ENCODE measurements around the gene TARS1. TPM values are rescaled to one million over a fixed set of nuclear protein-coding genes. Genes with fewer than 3 reads are reported as not detected.

Gene TARS1
- 160 and 171 TPM in 2 replicates for total RNA-seq (2014; rRNA removed)
- 91.6 TPM for polyA plus RNA-seq (2012)

- peak; percentile 100 for DNase-seq (ENCODE audit: low read depth)
Measured at GRCh38 chr5:33440482-33441240, at the start of gene TARS1. TARS1 (plus strand) TSS chr5:33440965; CDS start chr5:33441087, 122 bp downstream.

DNA sequence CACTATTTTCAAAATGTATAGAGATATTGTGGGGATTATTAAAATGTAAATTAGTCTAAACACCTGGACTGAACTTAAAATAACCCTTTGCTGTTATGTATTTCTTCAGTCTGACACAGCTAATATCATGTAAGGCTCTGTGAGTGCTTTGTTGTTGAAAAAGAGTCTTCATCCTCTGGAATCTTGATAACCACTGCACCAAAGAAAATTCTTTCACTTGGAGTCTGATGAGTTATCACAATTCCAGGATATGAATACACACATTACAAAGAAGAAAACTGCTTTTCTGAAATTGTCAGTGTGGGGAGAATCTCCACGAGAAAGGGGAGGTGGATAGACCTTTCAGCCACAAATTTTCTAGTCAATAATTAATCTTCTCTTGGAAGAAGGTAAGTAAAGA, 42.3 kb upstream of the TARS1 start:
- no peak for DNase-seq (ENCODE audit: low read depth)

DNA sequence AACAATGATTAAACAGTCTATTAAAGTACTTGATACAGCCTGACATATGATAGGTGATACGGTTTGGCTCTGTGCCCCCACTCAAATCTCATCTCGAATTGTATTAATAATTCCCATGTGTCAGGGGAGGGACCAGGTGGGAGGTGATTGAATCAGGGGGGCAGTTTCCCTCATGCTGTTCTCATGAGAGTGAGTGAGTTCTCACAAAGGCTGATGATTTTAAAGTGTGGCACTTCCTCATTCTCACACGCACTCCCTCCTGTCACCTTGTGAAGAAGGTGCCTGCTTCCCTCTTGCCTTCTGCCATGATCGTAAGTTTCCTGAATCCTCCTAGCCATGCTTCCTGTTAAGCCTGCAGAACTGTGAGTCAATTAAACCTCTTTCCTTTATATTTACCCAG, 40.1 kb upstream of the TARS1 start:
- no peak for DNase-seq (ENCODE audit: low read depth)

- peak; percentile 45 for DNase-seq (ENCODE audit: low read depth)
Measured at GRCh38 chr5:33401482-33402390, 39.0 kb upstream of the TARS1 start.

DNA sequence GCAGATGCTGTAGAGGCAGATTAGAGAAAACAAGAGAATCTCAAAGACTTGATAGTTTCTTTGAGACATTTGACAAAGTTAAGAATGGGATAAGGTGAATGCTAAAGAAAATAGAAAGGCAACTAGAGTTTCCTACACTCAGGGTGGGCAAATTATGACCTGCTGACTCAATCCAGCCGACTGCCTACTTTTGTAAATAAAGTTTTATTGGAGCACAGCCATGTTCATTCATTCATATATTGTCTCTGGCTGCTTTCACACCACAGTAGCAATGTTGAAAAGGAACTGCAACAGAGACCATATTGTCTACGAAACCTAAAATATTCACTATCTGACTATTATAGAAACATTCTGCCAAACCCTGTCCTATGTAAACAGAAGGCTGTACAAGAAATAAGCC, 37.6 kb upstream of the TARS1 start:
- DNase-seq (ENCODE audit: low read depth), result no peak

GRCh38 chr5:33408816-33409215, 31.9 kb upstream of the TARS1 start:
- DNase-seq (ENCODE audit: low read depth), result no peak

GRCh38 chr5:33409435-33410170, 31.2 kb upstream of the TARS1 start:
- DNase-seq (ENCODE audit: low read depth), result peak; percentile 11

- DNase-seq (ENCODE audit: low read depth), result no peak
Measured at GRCh38 chr5:33410221-33410620, 30.5 kb upstream of the TARS1 start.

DNA sequence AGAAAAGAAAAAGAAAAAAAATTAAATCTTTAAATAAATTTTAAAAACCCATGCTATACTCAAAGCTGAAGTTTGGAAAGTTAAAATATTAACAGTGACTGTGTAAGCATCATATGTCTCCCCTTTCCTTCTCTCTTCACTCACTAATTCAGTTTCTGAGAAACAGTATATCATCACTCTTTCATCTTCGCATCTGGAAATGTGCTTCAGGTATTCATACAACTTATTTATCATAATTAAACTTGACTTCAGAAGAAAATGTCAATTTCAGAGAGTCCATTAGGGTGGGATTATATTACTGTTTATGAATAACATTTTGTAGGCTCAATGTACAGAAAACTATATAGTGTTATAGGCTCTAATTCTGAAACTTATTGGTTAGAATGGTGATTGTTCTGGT, 29.3 kb upstream of the TARS1 start:
- DNase-seq (ENCODE audit: low read depth), result no peak

DNA sequence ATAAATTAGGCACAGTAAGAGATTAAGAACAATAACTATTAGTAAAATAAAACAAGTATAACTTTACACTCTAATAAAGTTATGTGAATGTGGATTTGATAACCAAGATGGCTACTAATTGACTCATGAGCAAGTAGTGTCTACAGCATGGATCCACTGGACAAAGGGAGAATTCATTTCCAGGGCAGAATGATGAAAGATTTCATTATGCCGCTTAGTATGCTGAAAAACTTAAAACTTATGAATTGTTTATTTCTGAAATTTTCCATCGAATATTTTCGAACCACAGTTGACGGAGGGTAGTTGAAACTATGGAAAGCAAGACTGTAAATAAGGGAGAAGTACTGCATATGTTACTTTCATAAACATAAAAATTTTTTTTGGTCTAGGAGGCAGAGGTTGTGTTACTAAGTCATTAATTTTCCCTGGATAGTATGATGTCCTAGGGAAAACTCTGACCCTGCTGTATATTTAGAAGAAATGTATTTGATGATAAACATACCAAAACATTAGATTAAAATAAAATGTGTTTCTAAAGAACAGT, 24.9 kb upstream of the TARS1 start:
- no peak for DNase-seq (ENCODE audit: low read depth)

- no peak for DNase-seq (ENCODE audit: low read depth)
Measured at GRCh38 chr5:33417632-33418031, 23.1 kb upstream of the TARS1 start.

- no peak for DNase-seq (ENCODE audit: low read depth)
Measured at GRCh38 chr5:33420946-33421345, 19.8 kb upstream of the TARS1 start.

GRCh38 chr5:33422191-33422590, 18.6 kb upstream of the TARS1 start:
- no peak for DNase-seq (ENCODE audit: low read depth)

- DNase-seq (ENCODE audit: low read depth), result peak; percentile 37
Measured at GRCh38 chr5:33423018-33423630, 17.6 kb upstream of the TARS1 start.

DNA sequence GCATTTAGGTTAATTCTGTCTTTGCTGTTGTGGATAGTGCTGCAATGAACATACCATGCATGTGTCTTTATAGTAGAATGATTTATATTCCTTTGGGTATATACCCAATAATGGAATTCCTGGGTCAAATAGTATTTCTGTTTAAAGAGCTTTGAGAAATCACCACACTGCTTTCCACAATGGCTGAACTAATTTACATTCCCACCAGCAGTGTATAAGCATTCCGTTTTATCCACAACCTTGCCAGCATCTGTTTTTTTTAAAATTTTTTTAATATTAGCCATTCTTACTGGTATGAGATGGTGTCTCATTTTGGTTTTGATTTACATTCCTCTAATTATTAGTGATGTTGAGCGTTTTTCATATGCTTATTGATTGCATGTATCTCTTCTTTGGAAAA, 15.5 kb upstream of the TARS1 start:
- no peak for DNase-seq (ENCODE audit: low read depth)

DNA sequence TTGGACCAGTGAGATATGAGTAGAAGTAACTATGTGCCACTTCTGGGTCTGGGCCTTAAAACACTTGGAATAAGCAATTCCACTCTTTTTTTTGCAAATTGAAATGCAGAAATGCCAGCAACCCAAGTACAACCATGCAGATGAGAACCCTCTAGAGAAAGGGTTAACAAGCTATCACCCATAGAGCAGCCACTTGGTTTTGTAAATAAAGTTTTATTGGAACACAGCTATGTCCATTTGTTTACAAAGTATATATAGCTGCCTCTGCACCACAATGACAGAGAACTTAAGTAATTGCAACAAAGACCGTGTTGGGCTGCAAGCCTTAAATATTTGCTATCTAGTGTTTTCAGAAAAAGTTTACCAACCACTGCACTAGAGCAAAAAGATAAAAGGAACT, 9.8 kb upstream of the TARS1 start:
- no peak for DNase-seq (ENCODE audit: low read depth)

- DNase-seq (ENCODE audit: low read depth), result no peak
Measured at GRCh38 chr5:33432656-33433055, 8.1 kb upstream of the TARS1 start.

DNA sequence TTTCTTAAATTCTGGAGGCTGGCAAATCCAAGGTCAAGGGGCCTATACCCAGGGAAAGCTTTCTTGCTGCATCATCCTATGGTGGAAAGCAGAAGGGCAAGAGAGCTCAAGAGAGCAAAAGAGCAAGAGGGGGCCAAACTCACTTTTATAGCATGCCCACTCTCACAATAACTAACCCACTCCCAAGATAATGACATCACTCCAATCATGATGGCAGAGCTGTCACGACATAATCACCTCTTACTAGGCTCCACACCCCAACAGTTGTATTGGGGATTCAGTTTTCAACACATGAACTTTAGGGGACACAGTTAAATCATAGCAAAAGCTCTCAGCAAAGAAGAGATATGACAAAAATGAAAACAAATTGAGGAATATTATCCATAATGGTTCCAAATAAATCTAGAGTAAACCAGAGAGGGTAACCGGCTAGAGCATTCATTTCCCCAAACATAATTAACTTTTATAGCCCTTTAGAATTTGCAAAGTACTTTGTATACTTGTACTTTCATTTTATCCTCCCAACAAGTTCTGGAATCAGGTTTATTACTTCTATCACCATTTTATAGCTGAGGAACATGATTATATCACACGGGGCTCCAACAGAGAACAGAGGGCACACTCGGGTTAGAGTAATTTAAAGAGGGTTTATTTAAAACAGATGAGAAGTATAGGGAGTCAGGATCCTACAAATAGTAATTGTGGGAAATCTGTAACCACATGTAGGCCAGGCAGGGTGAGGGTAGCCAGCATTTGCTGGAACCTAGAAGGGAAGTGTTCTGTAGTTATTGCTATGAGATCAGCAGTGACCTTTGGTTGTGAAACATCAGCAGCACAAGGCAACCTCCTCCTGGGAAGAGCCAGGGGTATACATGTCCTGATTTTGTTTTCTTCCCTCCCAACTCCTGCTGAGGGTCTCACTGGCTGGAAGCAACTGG, 7.2 kb upstream of the TARS1 start:
- DNase-seq (ENCODE audit: low read depth), result peak; percentile 2

GRCh38 chr5:33435893-33436490, 4.8 kb upstream of the TARS1 start:
- DNase-seq (ENCODE audit: low read depth), result peak; percentile 81

DNA sequence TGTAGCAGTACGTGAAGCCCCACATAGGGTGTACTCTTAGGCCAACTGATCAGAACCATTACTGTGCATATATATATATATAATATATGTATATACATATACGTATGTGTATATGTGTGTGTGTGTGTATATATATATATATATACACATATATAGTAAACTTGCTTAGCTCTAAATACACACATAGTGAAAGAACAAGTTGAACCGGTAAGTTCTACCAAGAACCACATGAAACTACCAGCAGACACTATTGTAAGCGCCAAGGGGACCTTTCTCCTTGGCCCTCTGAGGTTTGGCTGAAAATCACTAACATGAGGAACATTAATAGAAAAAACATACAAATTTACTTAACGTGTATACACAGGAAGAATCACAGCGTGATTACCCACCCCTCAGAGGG, 1.8 kb upstream of the TARS1 start:
- no peak for DNase-seq (ENCODE audit: low read depth)
